ENCODE measurements around the gene RGL1. TPM values are rescaled to one million over a fixed set of nuclear protein-coding genes. Genes with fewer than 3 reads are reported as not detected.

The RGL1 gene
- total RNA-seq, 1 experiment from 2014 or later = 0.92 TPM

DNA sequence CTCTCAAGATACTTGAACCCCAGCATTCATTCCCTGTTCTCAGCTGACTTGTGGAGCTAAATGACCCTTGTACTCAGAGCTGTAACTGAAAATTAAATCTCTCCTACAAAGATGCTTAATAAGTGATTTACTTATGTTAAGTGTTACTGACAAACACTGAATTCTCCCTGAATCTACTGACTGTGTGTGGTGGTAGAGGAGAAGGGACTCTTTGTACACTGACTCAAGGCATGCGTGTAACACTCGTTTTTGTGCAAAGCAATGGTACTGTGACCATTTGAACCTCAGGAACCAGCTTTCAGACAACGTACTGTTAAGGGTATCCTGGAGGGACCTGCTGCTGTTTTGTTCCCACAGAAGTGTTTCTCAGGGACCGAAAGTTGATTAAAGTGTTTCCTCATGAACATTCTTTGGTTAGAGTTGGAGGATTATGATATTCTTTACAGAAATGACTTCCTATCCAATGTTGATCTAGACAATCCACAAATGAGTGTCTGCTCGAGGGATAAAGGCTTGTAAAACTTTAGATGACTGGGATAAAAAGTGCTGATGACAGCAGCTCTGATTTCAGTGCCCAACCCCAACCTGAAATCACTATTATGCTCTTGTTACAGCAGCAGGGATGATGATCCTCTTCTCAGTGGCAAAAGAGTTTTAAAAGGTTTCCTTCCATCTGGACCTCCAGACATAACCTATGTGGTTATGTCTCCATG, 12.8 kb downstream of the RGL1 start:
- ChIA-PET POLR2A (no interaction called here), CTCF (no interaction called here)

GRCh38 chr1:183819059-183819458, 14.1 kb downstream of the RGL1 start:
- H3K27me3 ChIP-seq (ENCODE audit: control insufficient read depth, insufficient read depth, low read length) = no peaks in the 10 kb centered on the region
- no peak overlapping the region for H3K4me3 ChIP-seq (ENCODE audit: low read depth in 2 of 2, low read length in 2 of 2)
- ATAC-seq (no peak), DNase-seq (ENCODE audit: low read depth, low spot score) (no peak)
- POLR2A ChIA-PET = no interaction called here
- no peaks in the 10 kb centered on the region for H3K4me1 ChIP-seq (ENCODE audit: control insufficient read depth, insufficient read depth, low read length)
- TF ChIP-seq TCF7L2 (IDR thresholded peaks at IDR 0.05; ENCODE audit: low read depth, low read length) (no peak), POLR2AphosphoS5 (IDR thresholded peaks at IDR 0.05; ENCODE audit: low read depth, low read length) (no peak), SIN3A (IDR thresholded peaks at IDR 0.05; ENCODE audit: borderline replicate concordance, insufficient read depth, low read depth, low read length) (no peak), REST (IDR thresholded peaks at IDR 0.05; ENCODE audit: insufficient read depth in 1 of 2, low read depth in 2 of 2, low read length in 1 of 2) (no peak), CTCF (IDR thresholded peaks at IDR 0.05) (no peak)
- intact Hi-C loops (cut with micrococcal nuclease; ENCODE audit: unreplicated experiment) (no loop called here), in situ Hi-C loops (cut with HindIII; ENCODE audit: low pct_unique_long_range_greater_than_20kb, low sequenced_read_pairs) (no loop called here)
- no peak overlapping the region for H3K27ac ChIP-seq (ENCODE audit: low read length)
- CTCF ChIA-PET = no interaction called here
- no peaks in the 10 kb centered on the region for H3K36me3 ChIP-seq (ENCODE audit: control insufficient read depth, insufficient read depth, low read length)
- H3K9me3 ChIP-seq (ENCODE audit: control insufficient read depth, insufficient read depth, low read depth, low read length) = no peaks in the 10 kb centered on the region
- BruUV-seq (replicated peaks) = no TSS peak

More for the DNA sequence above, 12.8 kb downstream of the RGL1 start:
- no peak for ATAC-seq
- in situ Hi-C loops (cut with HindIII; ENCODE audit: low pct_unique_long_range_greater_than_20kb, low sequenced_read_pairs) = no loop called here
- DNase-seq (ENCODE audit: low read depth, low spot score) = no peak
- Histone ChIP-seq H3K27me3 (ENCODE audit: control insufficient read depth, insufficient read depth, low read length) (no peaks in the 10 kb centered on the region), H3K4me3 (ENCODE audit: low read depth in 2 of 2, low read length in 2 of 2) (no peak overlapping the region), H3K36me3 (ENCODE audit: control insufficient read depth, insufficient read depth, low read length) (no peaks in the 10 kb centered on the region), H3K4me1 (ENCODE audit: control insufficient read depth, insufficient read depth, low read length) (no peaks in the 10 kb centered on the region), H3K27ac (ENCODE audit: low read length) (no peak overlapping the region), H3K9me3 (ENCODE audit: control insufficient read depth, insufficient read depth, low read depth, low read length) (no peaks in the 10 kb centered on the region)
- intact Hi-C loops (cut with micrococcal nuclease; ENCODE audit: unreplicated experiment) = no loop called here
- TF ChIP-seq POLR2AphosphoS5 (IDR thresholded peaks at IDR 0.05; ENCODE audit: low read depth, low read length) = no peak
- TF ChIP-seq REST (IDR thresholded peaks at IDR 0.05; ENCODE audit: insufficient read depth in 1 of 2, low read depth in 2 of 2, low read length in 1 of 2) = no peak
- no peak for TF ChIP-seq TCF7L2 (IDR thresholded peaks at IDR 0.05; ENCODE audit: low read depth, low read length)
- no peak for TF ChIP-seq CTCF (IDR thresholded peaks at IDR 0.05)
- no peak for TF ChIP-seq SIN3A (IDR thresholded peaks at IDR 0.05; ENCODE audit: borderline replicate concordance, insufficient read depth, low read depth, low read length)
- no TSS peak for BruUV-seq (replicated peaks)
